ENCODE measurements around the gene CTSD. TPM values are rescaled to one million over a fixed set of nuclear protein-coding genes. Genes with fewer than 3 reads are reported as not detected.

The CTSD gene
- total RNA-seq, 1 experiment from 2014 or later = 475 TPM

DNA sequence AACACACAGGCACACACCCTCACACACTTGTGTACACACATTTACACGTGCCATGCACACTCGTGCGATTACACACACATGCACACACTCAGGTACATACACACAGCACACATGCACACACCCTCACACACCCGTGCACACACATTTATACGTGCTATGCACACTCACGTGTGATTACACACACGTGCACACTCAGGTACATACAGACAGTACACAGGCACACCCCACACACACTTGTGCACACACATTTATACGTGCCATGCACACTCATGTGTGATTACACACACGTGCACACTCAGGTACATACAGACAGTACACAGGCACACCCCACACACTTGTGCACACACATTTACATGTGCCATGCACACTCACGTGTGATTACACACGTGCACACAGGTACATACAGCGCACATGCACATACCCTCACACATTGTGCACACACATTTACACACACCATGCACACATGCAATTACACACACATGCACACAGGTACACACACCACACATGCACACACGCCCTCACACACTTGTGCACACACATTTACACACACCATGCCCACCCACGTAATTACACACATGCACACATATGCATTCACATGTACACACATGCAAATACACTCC lies 17.9 kb downstream of the CTSD start:
- no peak for DNase-seq (ENCODE audit: low read depth)

- DNase-seq (ENCODE audit: low read depth) = no peak
Observed at GRCh38 chr11:1744891-1745700, 18.6 kb downstream of the CTSD start.

GRCh38 chr11:1744137-1744886 lies 19.4 kb downstream of the CTSD start:
- no peak for DNase-seq (ENCODE audit: low read depth)

DNA sequence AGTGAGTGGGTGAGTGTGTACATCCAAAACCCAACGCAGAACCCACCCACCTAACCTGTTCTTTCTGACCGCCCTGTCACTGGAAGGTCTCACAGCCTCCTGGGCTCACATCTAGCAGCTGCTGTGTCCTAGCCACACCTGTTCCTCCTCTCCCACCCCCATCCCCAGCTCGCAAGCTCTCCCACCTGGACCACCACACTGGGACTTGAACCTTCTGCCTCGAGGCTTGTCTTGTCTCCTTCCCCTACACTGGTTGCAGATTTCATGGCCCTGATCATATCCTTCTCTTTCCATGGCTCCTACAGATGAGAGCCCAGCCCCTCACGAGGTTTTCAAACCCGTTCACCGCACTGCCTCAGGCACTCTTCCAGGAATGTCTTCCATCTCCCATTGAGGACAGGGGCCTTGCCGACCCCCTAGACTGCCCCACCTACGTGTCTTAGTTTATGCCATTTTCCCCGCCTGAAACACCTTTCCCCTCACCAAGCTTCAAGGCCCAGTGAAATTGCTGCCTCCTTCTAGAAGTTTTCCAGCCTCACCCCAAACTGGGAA lies 20.1 kb downstream of the CTSD start:
- DNase-seq (ENCODE audit: low read depth) = no peak

- no peak for DNase-seq (ENCODE audit: low read depth)
Observed at GRCh38 chr11:1742869-1743584, 20.7 kb downstream of the CTSD start.

DNA sequence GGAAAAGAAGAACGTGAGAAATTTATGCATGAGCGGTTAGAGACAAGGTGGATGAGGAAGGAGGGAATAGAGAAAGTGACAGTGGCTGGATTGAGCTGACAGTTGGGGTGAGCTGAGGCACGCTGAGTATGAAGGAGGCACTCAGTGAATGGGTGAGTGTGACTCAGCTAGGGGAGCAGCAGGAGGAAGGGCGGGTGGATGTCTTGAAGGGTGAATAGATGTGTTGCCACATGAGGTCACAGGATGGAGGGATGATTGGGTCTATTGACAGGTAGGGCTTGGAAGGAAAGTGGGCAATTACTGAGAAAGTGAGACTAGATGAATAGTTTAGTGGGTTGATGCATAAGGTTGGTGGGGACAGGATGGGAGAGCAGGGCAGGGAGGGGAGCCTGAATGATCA lies 21.4 kb downstream of the CTSD start:
- no peak for DNase-seq (ENCODE audit: low read depth)

DNA sequence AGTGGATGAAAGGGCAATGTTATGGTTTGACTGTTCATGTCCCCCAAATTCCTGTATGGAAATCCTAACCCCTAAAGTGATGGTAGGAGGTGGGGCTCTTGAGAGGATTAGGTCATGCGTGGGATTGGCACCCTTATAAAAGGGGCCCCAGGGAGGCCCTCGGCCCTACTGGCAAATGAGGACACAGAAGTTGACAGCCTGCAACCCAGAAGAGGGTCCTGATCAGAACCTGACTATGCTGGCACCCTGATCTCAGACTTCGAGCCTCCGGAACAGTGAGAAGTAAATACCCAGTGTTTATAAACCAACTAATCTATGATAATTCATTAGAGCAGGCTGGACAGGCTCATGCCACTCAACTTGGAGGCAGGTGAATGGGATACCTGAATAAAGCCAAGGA lies 22.0 kb downstream of the CTSD start:
- no peak for DNase-seq (ENCODE audit: low read depth)

- no peak for DNase-seq (ENCODE audit: low read depth)
Observed at GRCh38 chr11:1740786-1741530, 22.8 kb downstream of the CTSD start.

GRCh38 chr11:1739576-1739975 lies 24.2 kb downstream of the CTSD start:
- no peak for DNase-seq (ENCODE audit: low read depth)

DNA sequence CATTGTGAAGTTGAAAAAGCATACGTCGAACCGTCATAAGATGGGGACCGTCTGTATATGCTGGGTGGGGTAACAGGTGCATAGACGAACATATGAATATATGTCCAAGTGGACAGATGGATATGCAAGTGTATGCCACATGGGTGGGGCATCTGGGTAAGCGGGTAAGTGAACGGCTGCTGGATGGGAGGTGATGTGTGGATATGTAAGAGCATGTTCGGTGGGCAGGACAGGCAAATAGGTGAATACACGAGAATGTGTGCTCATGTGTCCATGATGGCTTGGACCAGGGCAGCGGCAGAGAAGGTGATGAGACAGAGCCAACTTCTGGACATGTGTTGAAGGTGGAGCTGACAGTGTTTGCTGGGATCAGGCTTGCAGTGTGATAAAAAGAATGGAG lies 25.3 kb downstream of the CTSD start:
- peak; percentile 12 for DNase-seq (ENCODE audit: low read depth)

GRCh38 chr11:1737080-1737757 lies 26.5 kb downstream of the CTSD start:
- DNase-seq (ENCODE audit: low read depth) = peak; percentile 19

- DNase-seq (ENCODE audit: low read depth) = peak; percentile 49
Observed at GRCh38 chr11:1736447-1736992, 27.2 kb downstream of the CTSD start.

DNA sequence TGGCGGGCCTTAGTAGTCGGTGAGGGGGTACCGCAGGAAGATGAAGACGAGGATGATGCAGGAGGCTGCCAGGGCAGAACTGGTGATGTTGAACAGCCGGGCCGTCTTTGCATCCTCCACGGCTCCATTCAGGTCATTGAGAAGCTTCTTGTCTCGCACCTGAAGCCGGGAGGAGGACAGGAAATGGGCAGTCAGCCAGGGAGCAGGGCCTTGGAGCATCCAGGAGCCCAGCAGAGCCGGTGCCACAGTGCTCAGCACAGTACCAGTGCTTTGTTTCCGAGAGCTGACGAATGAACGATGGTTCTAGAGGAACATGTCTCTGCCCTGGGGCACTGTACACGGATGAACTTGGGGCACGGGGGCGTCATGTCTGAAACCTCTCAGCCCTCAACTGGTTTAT lies 28.5 kb downstream of the CTSD start:
- DNase-seq (ENCODE audit: low read depth) = no peak

- no peak for DNase-seq (ENCODE audit: low read depth)
Observed at GRCh38 chr11:1734641-1735081, 29.1 kb downstream of the CTSD start.

DNA sequence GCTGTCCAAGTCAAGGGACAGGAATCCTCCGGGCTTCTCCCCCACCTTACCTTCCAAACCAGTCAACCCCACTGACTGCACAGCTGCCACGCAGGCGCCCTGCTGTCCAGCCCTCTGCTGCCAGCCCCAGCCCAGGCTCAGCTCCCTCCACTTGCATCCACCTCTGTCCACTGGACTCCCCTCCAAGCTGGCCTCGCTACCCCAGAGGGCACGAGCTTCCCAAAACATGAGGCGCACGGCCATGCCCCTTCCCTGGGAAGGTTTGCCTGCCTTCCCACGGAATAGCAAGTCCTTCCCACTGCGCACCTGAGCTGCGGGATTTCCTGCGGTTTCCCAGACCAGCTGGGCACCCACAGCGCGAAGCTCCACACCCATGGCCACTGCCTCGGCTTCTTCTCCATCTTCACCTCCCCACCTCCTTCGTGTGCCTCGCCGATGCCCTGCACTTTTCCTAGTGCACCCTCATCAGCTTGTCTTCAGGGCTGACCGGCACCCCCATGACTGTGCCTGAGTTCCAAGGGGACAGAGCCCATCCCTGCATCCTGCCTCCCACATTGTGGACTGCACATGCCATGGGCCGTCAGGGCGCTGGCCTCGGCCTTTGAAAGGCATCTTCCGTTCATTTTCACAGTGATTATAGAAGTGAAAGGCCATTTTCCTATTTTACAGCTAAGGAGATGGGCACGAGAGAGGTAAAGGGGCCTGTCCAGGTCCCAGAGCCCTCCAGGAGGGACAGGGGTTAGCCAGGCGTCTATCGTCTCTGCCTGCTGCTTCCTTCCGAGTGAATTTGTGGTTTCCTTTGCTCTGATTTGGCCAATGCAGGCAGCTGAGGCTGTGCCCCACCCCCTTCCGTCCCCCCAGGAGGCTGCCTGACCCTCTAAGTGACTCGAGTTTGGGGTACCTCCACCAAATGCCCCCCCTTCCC lies 29.7 kb downstream of the CTSD start:
- no peak for DNase-seq (ENCODE audit: low read depth)

DNA sequence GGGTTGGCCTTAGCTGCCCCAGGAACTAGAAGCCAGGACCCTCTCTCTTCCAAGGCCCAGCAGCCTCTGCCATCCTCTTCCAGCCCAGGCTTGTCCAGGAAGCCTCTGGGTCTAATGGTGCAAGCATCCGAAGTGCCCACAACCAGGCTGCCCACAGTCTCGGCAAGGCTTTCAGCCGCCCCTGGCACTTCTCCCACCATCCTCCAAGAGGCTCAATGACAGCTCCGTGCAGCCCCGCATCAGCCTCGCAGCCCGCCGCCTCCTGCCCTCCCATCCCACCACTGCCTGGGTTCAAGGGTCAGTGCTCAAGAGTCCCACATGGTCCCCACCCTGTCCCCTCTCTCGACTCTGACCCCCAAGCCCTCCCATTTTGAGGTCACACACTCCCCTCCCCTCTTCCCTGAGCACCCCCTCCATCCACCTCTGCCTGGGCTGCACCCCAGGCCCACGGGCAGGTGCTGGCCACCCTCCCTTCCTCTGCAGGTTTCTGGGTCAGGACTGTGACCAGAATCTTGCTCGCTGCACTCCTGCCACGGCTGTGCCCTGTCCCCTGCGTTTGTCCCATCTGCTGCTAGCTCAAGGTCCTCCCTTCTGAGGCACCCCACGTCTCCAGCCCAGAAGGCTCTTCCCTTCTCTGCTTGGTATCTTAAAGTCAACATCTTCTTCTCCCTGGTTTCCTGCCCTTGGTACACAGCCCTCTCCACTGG lies 30.6 kb downstream of the CTSD start:
- no peak for DNase-seq (ENCODE audit: low read depth)

DNA sequence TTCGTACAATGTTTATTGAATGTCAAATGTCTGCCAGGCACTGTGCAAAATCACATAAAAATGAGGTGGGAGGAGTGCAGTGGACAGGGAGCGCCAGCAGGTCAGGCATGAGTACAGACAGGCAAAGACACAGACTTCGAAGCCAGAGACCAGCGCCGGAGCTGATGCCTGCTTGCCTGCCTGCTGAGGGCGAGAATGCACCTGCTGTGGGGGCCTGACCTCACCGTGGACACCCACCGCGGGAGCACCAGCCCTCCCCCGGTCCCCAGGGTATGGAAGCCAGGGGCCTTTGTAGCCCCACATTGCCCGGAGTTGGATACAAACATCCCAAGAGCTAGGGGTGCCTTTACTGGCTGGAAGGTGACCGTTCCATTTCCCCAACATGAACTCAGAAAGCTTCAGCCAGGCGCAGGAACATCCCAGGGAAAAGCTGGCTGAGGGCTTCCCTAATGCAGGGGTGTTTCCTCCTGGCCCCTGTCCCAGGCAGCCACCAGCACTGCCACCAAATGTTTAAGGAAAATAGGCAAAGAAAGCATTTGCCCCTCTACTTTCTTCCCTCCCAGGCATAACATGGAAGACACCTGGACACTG lies 31.2 kb downstream of the CTSD start:
- no peak for DNase-seq (ENCODE audit: low read depth)
